H9 (cell line): Measurements from ENCODE around the gene CIAO1. TPM values are rescaled to one million over a fixed set of nuclear protein-coding genes. Genes with fewer than 3 reads are reported as not detected.

ENCODE experiments used
- DNase-seq: peaks from one replicate; pipeline ENCODE4 v3.0.0-alpha.2; 2017
- H2AFZ ChIP-seq: one replicate; pipeline ENCODE4 v1.6.1; 2013; ENCODE audit warnings: mild to moderate bottlenecking, low read length, control low read depth, moderate library complexity
- H2AK5ac ChIP-seq: 2 replicates; pipeline ENCODE4 v1.6.1; 2013; ENCODE audit warnings: low read length, control low read depth, mixed read lengths; ENCODE audit not compliant: insufficient read length
- H2BK120ac ChIP-seq: one replicate; pipeline ENCODE4 v1.6.1; 2013; ENCODE audit warnings: low read depth, mild to moderate bottlenecking, low read length, control low read depth, inconsistent platforms; ENCODE audit not compliant: poor library complexity, severe bottlenecking
- H2BK12ac ChIP-seq: 2 replicates; pipeline ENCODE4 v1.6.1; 2013; ENCODE audit warnings: low read length, control low read depth, mixed read lengths, low read depth; ENCODE audit not compliant: insufficient read length
- H2BK15ac ChIP-seq: 2 replicates; pipeline ENCODE4 v1.6.1; 2013; ENCODE audit warnings: low read depth, low read length, control low read depth
- H2BK20ac ChIP-seq: one replicate; pipeline ENCODE4 v1.6.1; 2013; ENCODE audit warnings: low read depth, mild to moderate bottlenecking, low read length, control low read depth, inconsistent platforms; ENCODE audit not compliant: poor library complexity, severe bottlenecking
- H2BK5ac ChIP-seq: 2 replicates; pipeline ENCODE4 v1.6.1; 2013; ENCODE audit warnings: low read length, control low read depth, mixed read lengths; ENCODE audit not compliant: insufficient read length
- H3K14ac ChIP-seq: 2 replicates; pipeline ENCODE4 v1.6.1; 2013; ENCODE audit warnings: low read length, control low read depth; ENCODE audit not compliant: insufficient read depth
- H3K18ac ChIP-seq: 2 replicates; pipeline ENCODE4 v1.6.1; 2013; ENCODE audit warnings: low read depth, mild to moderate bottlenecking, mixed read lengths, low read length, control low read depth; ENCODE audit not compliant: insufficient read length
- H3K23ac ChIP-seq: 2 replicates; pipeline ENCODE4 v1.6.1; 2013; ENCODE audit warnings: low read length, control low read depth, mixed read lengths, low read depth; ENCODE audit not compliant: insufficient read length
- H3K23me2 ChIP-seq: 2 replicates; pipeline ENCODE4 v1.6.1; 2013; ENCODE audit warnings: low read depth, mild to moderate bottlenecking, mixed read lengths, low read length, control low read depth; ENCODE audit not compliant: insufficient read length, poor library complexity, severe bottlenecking
- H3K27ac ChIP-seq: 2 replicates; pipeline ENCODE4 v1.5.1; 2013; ENCODE audit warnings: low read length, control low read depth, mixed read lengths, low read depth; ENCODE audit not compliant: insufficient read length
- H3K27me3 ChIP-seq: 2 replicates; pipeline ENCODE4 v1.6.1; 2013; ENCODE audit warnings: low read length, control low read depth, inconsistent platforms; ENCODE audit not compliant: insufficient read depth
- H3K4ac ChIP-seq: 2 replicates; pipeline ENCODE4 v1.6.1; 2013; ENCODE audit warnings: low read depth, mild to moderate bottlenecking, control low read depth, inconsistent platforms, low read length, moderate library complexity
- H3K4me1 ChIP-seq: 2 replicates; pipeline ENCODE4 v1.6.1; 2013; ENCODE audit warnings: low read length, control low read depth, inconsistent platforms; ENCODE audit not compliant: insufficient read depth
- H3K4me2 ChIP-seq: 2 replicates; pipeline ENCODE4 v1.6.1; 2013; ENCODE audit warnings: low read length, control low read depth, mixed read lengths; ENCODE audit not compliant: insufficient read length, insufficient read depth
- H3K56ac ChIP-seq: 2 replicates; pipeline ENCODE4 v1.6.1; 2013; ENCODE audit warnings: low read depth, mild to moderate bottlenecking, mixed read lengths, low read length, control low read depth; ENCODE audit not compliant: insufficient read length
- H3K79me1 ChIP-seq: 2 replicates; pipeline ENCODE4 v1.6.1; 2013; ENCODE audit warnings: low read depth, mild to moderate bottlenecking, moderate library complexity, low read length, control low read depth, inconsistent platforms; ENCODE audit not compliant: insufficient read depth, poor library complexity, severe bottlenecking
- H3K79me2 ChIP-seq: 2 replicates; pipeline ENCODE4 v1.6.1; 2013; ENCODE audit warnings: low read length, control low read depth, inconsistent platforms; ENCODE audit not compliant: insufficient read depth
- H3K9ac ChIP-seq: 2 replicates; pipeline ENCODE4 v1.6.1; 2013; ENCODE audit warnings: low read length, control low read depth, mixed read lengths; ENCODE audit not compliant: insufficient read length; ENCODE audit errors: extremely low read depth
- H3K9me3 ChIP-seq: one replicate; pipeline ENCODE4 v1.6.1; 2013; ENCODE audit warnings: low read depth, low read length, inconsistent platforms; ENCODE audit not compliant: control insufficient read depth
- H3T11ph ChIP-seq: one replicate; pipeline ENCODE4 v1.6.1; 2013; ENCODE audit warnings: mild to moderate bottlenecking, low read length, control low read depth, inconsistent platforms
- H4K20me1 ChIP-seq: one replicate; pipeline ENCODE4 v1.6.1; 2013; ENCODE audit not compliant: control insufficient read depth, insufficient read length, insufficient read depth
- H4K5ac ChIP-seq: 2 replicates; pipeline ENCODE4 v1.6.1; 2013; ENCODE audit warnings: low read depth, mild to moderate bottlenecking, mixed read lengths, low read length, control low read depth; ENCODE audit not compliant: insufficient read length
- H4K8ac ChIP-seq: replicated peaks from 2 replicates; pipeline ENCODE4 v1.6.1; 2013; ENCODE audit warnings: low read length, control low read depth, mixed read lengths, low read depth; ENCODE audit not compliant: insufficient read length
- H4K91ac ChIP-seq: 2 replicates; pipeline ENCODE4 v1.6.1; 2013; ENCODE audit warnings: low read depth, mild to moderate bottlenecking, moderate library complexity, mixed read lengths, low read length, control low read depth; ENCODE audit not compliant: insufficient read length
- H3K27ac Mint-ChIP-seq, 3 experiments: 2 replicates in 2 of 3; 3 replicates in 1 of 3; pipeline ENCODE4 v1.8.0; 2020 to 2021; ENCODE audit warnings: mixed read lengths in 3 of 3, mild to moderate bottlenecking in 1 of 3, moderate library complexity in 1 of 3
- H3K27me3 Mint-ChIP-seq: 2 replicates; pipeline ENCODE4 v1.8.0; 2021; ENCODE audit warnings: low read depth, mild to moderate bottlenecking, moderate library complexity, mixed read lengths
- H3K36me3 Mint-ChIP-seq, 3 experiments: 2 replicates in 2 of 3; 3 replicates in 1 of 3; pipeline ENCODE4 v1.8.0; 2020 to 2021; ENCODE audit warnings: low read depth in 3 of 3, mixed read lengths in 3 of 3; ENCODE audit not compliant: insufficient read depth in 1 of 3
- H3K4me1 Mint-ChIP-seq, 2 experiments: 2 replicates each; pipeline ENCODE4 v1.8.0; 2020; ENCODE audit warnings: mixed read lengths in 2 of 2
- H3K4me3 Mint-ChIP-seq, 2 experiments: 2 replicates in 1 of 2; 3 replicates in 1 of 2; pipeline ENCODE4 v1.8.0; 2020 to 2021; ENCODE audit warnings: mild to moderate bottlenecking in 2 of 2, mixed read lengths in 2 of 2, moderate library complexity in 1 of 2
- H3K9me3 Mint-ChIP-seq, 2 experiments: 2 replicates in 1 of 2; 3 replicates in 1 of 2; pipeline ENCODE4 v1.8.0; 2020; ENCODE audit warnings: mild to moderate bottlenecking in 2 of 2, mixed read lengths in 2 of 2, moderate library complexity in 1 of 2
- WGBS: extraction: QIAGEN DNeasy Blood & Tissue Kit; methylation state at CpG from one replicate; pipeline ENCODE4 v1.1.7; 2013; ENCODE audit warnings: missing lambda C conversion rate, low lambda C conversion rate, mixed read lengths; ENCODE audit not compliant: insufficient read length; ENCODE audit errors: extremely low coverage; 5-methylcytosine and 5-hydroxymethylcytosine counted together
- total RNA-seq: library from RNA; stranded (reverse); gene quantifications from 2 replicates; pipeline ENCODE4 v1.2.1, GENCODE V29; 2021
- TF ChIP-seq, protein P1 (sequence below): fragments of 200-600 bp; sonication (generic); conservative IDR thresholded peaks from 3 replicates; pipeline ENCODE4 v1.8.0; 2021; ENCODE audit warnings: antibody characterized with exemption, mild to moderate bottlenecking

CIAO1 gene
- total RNA-seq, 1 experiment from 2014 or later, result 67.6 TPM

GRCh38 chr2:96264656-96265348 lies 1.2 kb upstream of the CIAO1 start:
- H3K56ac ChIP-seq, result no peak overlapping the region
- H3T11ph ChIP-seq, result no peak overlapping the region
- H4K8ac ChIP-seq, result no peak overlapping the region
- H3K9me3 ChIP-seq, result no peaks in the 10 kb centered on the region
- Mint-ChIP-seq H3K36me3 (peaks cover 16 to 35% (median 25%) of the 10 kb centered on the region in 3 experiments; a peak in 6 of 7 replicates), H3K9me3 (no peaks in the 10 kb centered on the region), H3K27me3 (no peaks in the 10 kb centered on the region), H3K4me1 (peaks cover 26 to 29% of the 10 kb centered on the region in 2 experiments), H3K27ac (no peak overlapping the region), H3K4me3 (peak overlapping the region; percentile 83 to 99)
- no peak overlapping the region for H3K4ac ChIP-seq
- H3K79me1 ChIP-seq, result peaks cover 5% of the 10 kb centered on the region
- no peaks in the 10 kb centered on the region for H3K27me3 ChIP-seq
- no peak overlapping the region for H2BK12ac ChIP-seq
- H3K14ac ChIP-seq, result no peak overlapping the region; the same call in 1 of the 2 replicates
- no peak for DNase-seq
- no peak overlapping the region for H2AK5ac ChIP-seq
- no peak overlapping the region for H2AFZ ChIP-seq
- no peak overlapping the region for H4K5ac ChIP-seq
- TF ChIP-seq, protein P1, sequence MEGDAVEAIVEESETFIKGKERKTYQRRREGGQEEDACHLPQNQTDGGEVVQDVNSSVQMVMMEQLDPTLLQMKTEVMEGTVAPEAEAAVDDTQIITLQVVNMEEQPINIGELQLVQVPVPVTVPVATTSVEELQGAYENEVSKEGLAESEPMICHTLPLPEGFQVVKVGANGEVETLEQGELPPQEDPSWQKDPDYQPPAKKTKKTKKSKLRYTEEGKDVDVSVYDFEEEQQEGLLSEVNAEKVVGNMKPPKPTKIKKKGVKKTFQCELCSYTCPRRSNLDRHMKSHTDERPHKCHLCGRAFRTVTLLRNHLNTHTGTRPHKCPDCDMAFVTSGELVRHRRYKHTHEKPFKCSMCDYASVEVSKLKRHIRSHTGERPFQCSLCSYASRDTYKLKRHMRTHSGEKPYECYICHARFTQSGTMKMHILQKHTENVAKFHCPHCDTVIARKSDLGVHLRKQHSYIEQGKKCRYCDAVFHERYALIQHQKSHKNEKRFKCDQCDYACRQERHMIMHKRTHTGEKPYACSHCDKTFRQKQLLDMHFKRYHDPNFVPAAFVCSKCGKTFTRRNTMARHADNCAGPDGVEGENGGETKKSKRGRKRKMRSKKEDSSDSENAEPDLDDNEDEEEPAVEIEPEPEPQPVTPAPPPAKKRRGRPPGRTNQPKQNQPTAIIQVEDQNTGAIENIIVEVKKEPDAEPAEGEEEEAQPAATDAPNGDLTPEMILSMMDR, result peak; percentile 46; the same call in 2 of the 3 replicates
- no peak overlapping the region for H2BK120ac ChIP-seq
- no peak overlapping the region for H2BK20ac ChIP-seq
- peak overlapping the region; percentile 74 for H3K4me2 ChIP-seq
- H3K18ac ChIP-seq, result no peak overlapping the region
- peaks cover 5% of the 10 kb centered on the region for H3K23me2 ChIP-seq
- H2BK15ac ChIP-seq, result no peak overlapping the region
- H2BK5ac ChIP-seq, result no peak overlapping the region
- WGBS, result no CpG with 5 or more reads among the region's 33 CpGs
- H3K23ac ChIP-seq, result no peak overlapping the region
- no peaks in the 10 kb centered on the region for H4K20me1 ChIP-seq
- no peak overlapping the region for H3K27ac ChIP-seq
- H3K9ac ChIP-seq, result peak overlapping the region; percentile 11
- H3K4me1 ChIP-seq, result no peaks in the 10 kb centered on the region
- H3K79me2 ChIP-seq, result no peaks in the 10 kb centered on the region; the same call in 1 of the 2 replicates
- H4K91ac ChIP-seq, result no peak overlapping the region
